HG03060 (cell line): ENCODE measurements around the gene VBP1.
A peak's percentile ranks its signal among the peaks of the same experiment; 100 is the strongest.
"Not testable (repeated sequence)": the region's sequence is repeated elsewhere in the genome, so short reads cannot be mapped to it uniquely, and the experiment has no call there.

Source experiments
- ATAC-seq: cut with Tn5 transposase; IDR thresholded peaks from one replicate; pipeline ENCODE4 v1.9.1; 2021; ENCODE audit warnings: low read depth, moderate number of reproducible peaks; ENCODE audit not compliant: unreplicated experiment

Gene VBP1

DNA sequence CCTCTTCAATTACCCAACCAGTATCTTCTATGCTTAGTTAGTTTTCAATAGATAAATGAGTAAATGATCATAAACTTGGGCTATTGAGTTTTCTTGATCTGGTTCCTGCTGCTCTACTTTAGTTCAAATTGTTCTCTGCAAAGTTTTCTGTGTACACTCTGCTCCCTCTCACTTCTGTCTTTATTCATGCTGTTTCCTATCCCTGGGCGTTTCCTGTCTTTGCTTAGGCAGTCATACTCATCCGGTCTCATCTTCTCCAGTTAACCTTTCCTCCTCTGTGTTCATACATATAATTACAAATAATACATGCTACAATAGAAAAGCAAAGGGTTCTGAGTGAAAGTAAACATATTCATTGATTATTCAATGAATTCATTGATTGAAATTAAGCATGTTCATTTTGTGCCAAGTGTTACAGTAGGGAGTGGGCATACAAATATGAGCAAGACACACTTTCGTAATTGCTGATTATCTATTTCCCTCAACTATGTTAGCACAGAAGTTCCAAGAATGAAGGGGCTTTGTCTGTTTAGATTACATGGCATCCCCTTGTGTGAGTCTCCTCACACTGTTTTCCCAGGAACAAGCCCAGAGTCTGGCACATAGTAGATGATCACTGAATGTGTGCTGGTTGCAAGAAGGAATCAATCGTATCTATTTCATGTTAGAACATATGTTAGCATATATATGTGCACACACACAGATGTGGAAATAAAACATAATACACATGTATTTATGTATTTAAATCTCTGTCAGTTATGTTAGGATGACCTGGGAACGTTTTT is 46.9 kb downstream of the VBP1 start:
- no peak for ATAC-seq

DNA sequence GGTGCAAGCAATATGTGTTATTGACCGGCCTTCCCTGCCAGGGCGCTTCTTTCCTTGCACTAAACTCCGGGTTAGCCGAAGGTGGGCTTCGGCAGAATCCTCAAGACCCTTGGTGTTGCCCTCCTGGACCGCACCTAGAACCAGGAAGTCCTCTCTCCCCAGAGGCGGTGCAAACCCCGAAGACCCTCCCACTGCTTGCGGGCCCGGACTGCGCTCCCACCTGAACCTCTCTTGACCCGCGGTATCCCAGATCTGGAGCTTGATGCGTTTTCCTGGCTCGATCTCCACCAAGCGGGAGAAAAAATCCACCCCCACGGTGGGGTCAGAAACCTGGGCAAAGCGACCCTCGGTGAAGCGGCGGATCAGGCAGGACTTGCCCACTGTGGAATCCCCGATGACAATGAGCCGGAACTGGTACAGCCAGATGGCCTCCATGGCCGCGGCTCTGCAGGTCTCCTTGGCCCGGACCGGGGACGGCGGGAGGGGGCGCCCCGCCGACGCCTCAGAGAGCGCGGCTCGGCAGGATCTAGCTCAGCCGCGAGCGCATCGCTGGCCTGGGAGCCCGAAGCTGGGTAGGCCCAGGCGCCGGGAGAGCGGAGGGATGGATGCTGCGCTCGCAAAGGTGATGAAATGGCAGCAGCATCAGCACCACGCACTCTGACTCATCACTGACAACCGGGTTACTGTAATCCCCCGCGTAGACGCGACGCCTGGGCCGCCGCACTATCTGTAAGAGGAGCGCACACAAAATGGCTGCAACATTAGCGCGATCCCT is 47.8 kb downstream of the VBP1 start, which contains the start of gene RAB39B:
Gene RAB39B, minus strand, starts transcription at position 638 of the 775 bp plus-strand sequence. Its CDS starts 203 bp downstream, at position 435.
- ATAC-seq: peak; percentile 83

DNA sequence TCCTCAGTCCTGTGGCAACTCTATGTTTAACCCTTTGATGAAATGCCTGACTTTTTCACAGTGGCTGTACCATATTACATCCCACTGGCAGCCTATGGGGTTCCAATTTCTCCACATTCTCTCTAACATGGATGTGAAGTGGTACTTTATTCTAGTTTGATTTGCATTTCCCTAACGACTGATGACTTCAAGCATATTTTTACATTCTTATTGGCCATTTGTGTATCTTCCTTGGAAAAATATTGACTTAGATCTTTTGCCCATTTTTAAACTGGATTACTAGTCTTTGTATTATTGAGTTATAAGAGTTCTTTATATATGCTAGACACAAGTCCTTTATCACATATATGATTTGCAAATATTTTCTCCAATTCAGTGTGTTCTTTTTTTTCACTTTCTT is 50.2 kb downstream of the VBP1 start:
- ATAC-seq: no peak

DNA sequence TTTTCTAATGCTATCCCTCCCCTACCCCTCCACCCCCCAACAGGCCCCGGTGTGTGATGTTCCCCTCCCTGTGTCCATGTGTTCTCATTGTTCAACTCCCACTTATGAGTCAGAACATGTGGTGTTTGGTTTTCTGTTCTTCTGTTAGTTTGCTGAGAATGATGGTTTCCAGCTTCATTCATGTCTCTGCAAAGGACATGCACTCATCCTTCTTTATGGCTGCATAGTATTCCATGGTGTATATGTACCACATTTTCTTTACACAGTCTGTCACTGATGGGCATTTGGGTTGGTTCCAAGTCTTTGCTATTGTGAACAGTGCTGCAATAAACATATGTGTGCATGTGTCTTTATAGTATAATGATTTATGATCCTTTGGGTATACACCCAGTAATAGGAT is 51.7 kb downstream of the VBP1 start:
- not testable (repeated sequence) for ATAC-seq

DNA sequence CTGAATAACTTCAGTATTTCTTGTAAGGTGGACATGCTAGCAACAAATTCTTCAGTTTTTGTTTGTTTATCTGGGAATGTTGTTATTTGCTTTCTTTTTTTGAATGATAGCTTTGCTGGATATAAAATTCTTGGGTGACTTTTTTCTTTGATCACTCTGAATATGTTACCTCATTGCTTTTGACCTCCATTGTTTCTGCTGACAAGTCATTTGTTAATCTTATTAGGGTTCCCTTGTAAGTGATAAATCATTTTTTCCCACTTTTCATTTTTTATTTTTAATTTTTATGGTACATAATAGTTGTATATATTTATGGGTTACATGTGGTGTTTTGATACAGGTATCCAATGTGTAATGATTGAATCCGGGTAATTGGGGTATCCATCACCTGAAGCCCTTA is 54.7 kb downstream of the VBP1 start:
- no peak for ATAC-seq

DNA sequence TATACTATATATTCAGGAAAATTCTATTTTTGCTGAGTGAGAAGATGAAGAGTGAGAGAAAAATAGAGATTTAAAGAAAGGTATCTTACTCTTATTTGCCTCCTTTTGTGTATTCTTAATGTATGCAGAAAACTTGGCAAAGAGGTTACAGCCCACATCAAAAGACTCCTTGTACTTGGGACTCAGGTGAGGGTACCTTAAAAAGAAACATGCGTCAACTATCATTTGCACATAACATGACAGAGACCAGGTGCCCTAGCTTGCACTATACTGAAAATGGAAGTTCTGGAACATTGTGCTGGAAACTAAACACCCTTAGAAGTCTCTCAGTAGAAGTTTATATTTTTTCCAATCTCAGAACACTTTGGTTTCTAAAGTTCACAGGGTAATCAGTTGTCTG is 63.6 kb downstream of the VBP1 start:
- ATAC-seq: no peak
